Keratinocyte (primary cell): ENCODE data around the gene IL1RL1.

ENCODE experiments used
- EZH2 ChIP-seq: IDR thresholded peaks from one replicate; pipeline ENCODE4 v1.6.1; 2012; ENCODE audit warnings: inconsistent platforms, mild to moderate bottlenecking, low read length, moderate library complexity
- TF ChIP-seq, protein P1 (sequence below), 3 experiments: IDR thresholded peaks in 1 of 3; conservative IDR thresholded peaks in 1 of 3; optimal IDR thresholded peaks in 1 of 3; 2 replicates in 2 of 3; 3 replicates in 1 of 3; pipeline versions ENCODE3 to v1.5.1; 2011; ENCODE audit warnings: low read length in 3 of 3, mild to moderate bottlenecking in 3 of 3, moderate library complexity in 2 of 3, control low read depth in 1 of 3, inconsistent platforms in 1 of 3; ENCODE audit not compliant: insufficient read depth in 2 of 3; ENCODE audit errors: extremely low read depth in 1 of 3

DNA sequence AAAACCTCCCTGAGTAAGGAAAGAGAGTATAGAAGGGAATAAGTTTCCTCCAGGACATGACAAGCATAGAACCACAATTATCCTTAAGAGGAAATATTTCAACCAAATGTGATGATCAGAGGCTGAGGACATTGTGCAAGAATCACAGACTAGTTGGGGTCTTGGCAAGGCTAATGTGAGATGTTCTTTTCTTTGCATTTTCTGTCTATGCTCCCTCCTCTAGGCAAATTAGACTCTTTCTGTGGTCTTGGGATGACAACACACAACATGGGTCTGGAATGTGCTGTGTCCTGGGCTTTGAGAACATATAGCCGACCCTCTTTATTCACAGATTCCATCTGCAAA is 32.0 kb upstream of the IL1RL1 start:
- TF ChIP-seq, protein P1, sequence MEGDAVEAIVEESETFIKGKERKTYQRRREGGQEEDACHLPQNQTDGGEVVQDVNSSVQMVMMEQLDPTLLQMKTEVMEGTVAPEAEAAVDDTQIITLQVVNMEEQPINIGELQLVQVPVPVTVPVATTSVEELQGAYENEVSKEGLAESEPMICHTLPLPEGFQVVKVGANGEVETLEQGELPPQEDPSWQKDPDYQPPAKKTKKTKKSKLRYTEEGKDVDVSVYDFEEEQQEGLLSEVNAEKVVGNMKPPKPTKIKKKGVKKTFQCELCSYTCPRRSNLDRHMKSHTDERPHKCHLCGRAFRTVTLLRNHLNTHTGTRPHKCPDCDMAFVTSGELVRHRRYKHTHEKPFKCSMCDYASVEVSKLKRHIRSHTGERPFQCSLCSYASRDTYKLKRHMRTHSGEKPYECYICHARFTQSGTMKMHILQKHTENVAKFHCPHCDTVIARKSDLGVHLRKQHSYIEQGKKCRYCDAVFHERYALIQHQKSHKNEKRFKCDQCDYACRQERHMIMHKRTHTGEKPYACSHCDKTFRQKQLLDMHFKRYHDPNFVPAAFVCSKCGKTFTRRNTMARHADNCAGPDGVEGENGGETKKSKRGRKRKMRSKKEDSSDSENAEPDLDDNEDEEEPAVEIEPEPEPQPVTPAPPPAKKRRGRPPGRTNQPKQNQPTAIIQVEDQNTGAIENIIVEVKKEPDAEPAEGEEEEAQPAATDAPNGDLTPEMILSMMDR (optimal IDR thresholded peaks at IDR 0.05 in 1 of 3, IDR thresholded peaks at IDR 0.05 in 1 of 3, conservative IDR thresholded peaks at IDR 0.05 in 1 of 3; ENCODE audit: extremely low read depth in 1 of 3, insufficient read depth in 2 of 3, low read length in 3 of 3): no peak
- TF ChIP-seq EZH2: no peak
